HG03196 (cell line): ENCODE measurements around the gene ACBD7.

Experiments used
- ATAC-seq: cut with Tn5 transposase; IDR thresholded peaks from one replicate; pipeline ENCODE4 v1.9.1; 2021; ENCODE audit not compliant: unreplicated experiment

The ACBD7 gene

GRCh38 chr10:15088428-15089261 is at the start of gene ACBD7:
Gene ACBD7 (minus strand): TSS chr10:15088776. CDS start chr10:15088728, 48 bp downstream.
- peak; percentile 96 for ATAC-seq

GRCh38 chr10:15137636-15138035 is 49.1 kb upstream of the ACBD7 start:
- ATAC-seq = no peak

GRCh38 chr10:15137036-15137359 is 48.4 kb upstream of the ACBD7 start:
- no peak for ATAC-seq

GRCh38 chr10:15136129-15137035 is 47.8 kb upstream of the ACBD7 start:
- no peak for ATAC-seq

- ATAC-seq = no peak
Observed at GRCh38 chr10:15131330-15131729, 42.8 kb upstream of the ACBD7 start.

GRCh38 chr10:15124908-15125307 is 36.3 kb upstream of the ACBD7 start:
- ATAC-seq = no peak

- no peak for ATAC-seq
Observed at GRCh38 chr10:15124190-15124589, 35.6 kb upstream of the ACBD7 start.

GRCh38 chr10:15123749-15124184 is 35.2 kb upstream of the ACBD7 start:
- no peak for ATAC-seq

- ATAC-seq = peak; percentile 71
Observed at GRCh38 chr10:15122477-15123030, 34.0 kb upstream of the ACBD7 start.

- no peak for ATAC-seq
Observed at GRCh38 chr10:15121707-15122106, 33.1 kb upstream of the ACBD7 start.

- ATAC-seq = no peak
Observed at GRCh38 chr10:15120523-15120922, 31.9 kb upstream of the ACBD7 start.

GRCh38 chr10:15118615-15119014 is 30.0 kb upstream of the ACBD7 start:
- ATAC-seq = no peak

GRCh38 chr10:15116225-15116624 is 27.6 kb upstream of the ACBD7 start:
- ATAC-seq = no peak

GRCh38 chr10:15113766-15114165 is 25.2 kb upstream of the ACBD7 start:
- ATAC-seq = no peak

GRCh38 chr10:15112657-15113056 is 24.1 kb upstream of the ACBD7 start:
- ATAC-seq = no peak

- peak; percentile 76 for ATAC-seq
Observed at GRCh38 chr10:15106352-15107013, 17.9 kb upstream of the ACBD7 start.

- ATAC-seq = no peak
Observed at GRCh38 chr10:15103513-15103912, 14.9 kb upstream of the ACBD7 start.

GRCh38 chr10:15099886-15100285 is 11.3 kb upstream of the ACBD7 start:
- ATAC-seq = no peak

- ATAC-seq = peak; percentile 87
Observed at GRCh38 chr10:15097011-15097812, 8.6 kb upstream of the ACBD7 start, which contains the start of gene RPP38. Gene RPP38 (plus strand): TSS chr10:15097355. CDS start chr10:15103315, 5,960 bp downstream.

- ATAC-seq = peak; percentile 14
Observed at GRCh38 chr10:15096661-15097010, 8.1 kb upstream of the ACBD7 start.
